PC-3 (cell line): ENCODE results near the gene MAP3K21. TPM values are rescaled to one million over a fixed set of nuclear protein-coding genes. Genes with fewer than 3 reads are reported as not detected.

Source experiments
- ATAC-seq: fragments of 200-7000 bp; cut with Tn5 transposase; 2 replicates; pipeline ENCODE4 v1.9.1; 2020; ENCODE audit warnings: mild to moderate bottlenecking, moderate library complexity
- BruUV-seq: library from RNA; stranded (reverse); fragments of 400-500 nt; replicated peaks from 2 replicates; lab custom pipeline; 2021; lab: Mats Ljungman, UMichigan
- CTCF ChIA-PET: fragments of 300-600 bp; sonication (Branson Sonifier 250); formaldehyde crosslinking; loops from one replicate; lab custom pipeline; 2022; ENCODE audit warnings: antibody characterized with exemption; lab: Charles Lee
- POLR2A ChIA-PET: fragments of 300-600 bp; sonication (Branson Sonifier 250); formaldehyde crosslinking; loops from one replicate; lab custom pipeline; 2022; ENCODE audit warnings: antibody characterized with exemption; ENCODE audit not compliant: unreplicated experiment; lab: Charles Lee
- DNase-seq: peaks from one replicate; pipeline ENCODE4 v3.0.0-alpha.2; 2015
- H2AFZ ChIP-seq: fragments of 300-600 bp; sonication (generic); 2 replicates; pipeline ENCODE4 v1.6.0; 2016; ENCODE audit warnings: antibody characterized with exemption, low read length
- H3F3A ChIP-seq: fragments of 300-600 bp; sonication (generic); one replicate; pipeline ENCODE4 v1.6.0; 2017; ENCODE audit warnings: antibody characterized with exemption, low read length, control low read depth, mild to moderate bottlenecking; ENCODE audit not compliant: unreplicated experiment
- H3K27ac ChIP-seq: fragments of 300-600 bp; sonication (generic); 2 replicates; pipeline ENCODE4 v1.5.1; 2016; ENCODE audit warnings: mild to moderate bottlenecking, low read length
- H3K27me3 ChIP-seq: fragments of 300-600 bp; sonication (generic); 2 replicates; pipeline ENCODE4 v1.6.1; 2016; ENCODE audit warnings: low read length, mixed read lengths
- H3K36me3 ChIP-seq: fragments of 300-600 bp; sonication (generic); 2 replicates; pipeline ENCODE4 v1.6.1; 2016; ENCODE audit warnings: low read depth, mixed run types, low read length, mixed read lengths
- H3K4me1 ChIP-seq: fragments of 300-600 bp; sonication (generic); 2 replicates; pipeline ENCODE4 v1.5.1; 2016; ENCODE audit warnings: low read length; ENCODE audit not compliant: insufficient read depth
- H3K4me2 ChIP-seq: fragments of 300-600 bp; sonication (generic); 2 replicates; pipeline ENCODE4 v1.6.0; 2016; ENCODE audit warnings: low read length
- H3K4me3 ChIP-seq: fragments of 300-600 bp; sonication (generic); 2 replicates; pipeline ENCODE4 v1.5.1; 2016; ENCODE audit warnings: mild to moderate bottlenecking, low read length, mixed read lengths
- H3K79me2 ChIP-seq: fragments of 300-600 bp; sonication (generic); 2 replicates; pipeline ENCODE4 v1.6.1; 2017; ENCODE audit warnings: low read length, mixed read lengths
- H3K9ac ChIP-seq: fragments of 300-600 bp; sonication (generic); 2 replicates; pipeline ENCODE4 v1.6.0; 2016; ENCODE audit warnings: mild to moderate bottlenecking, low read length
- H3K9me2 ChIP-seq: fragments of 300-600 bp; sonication (generic); replicated peaks from 2 replicates; pipeline ENCODE4 v1.6.1; 2016; ENCODE audit warnings: mixed run types, low read length, mixed read lengths
- H3K9me3 ChIP-seq: fragments of 300-600 bp; sonication (generic); 2 replicates; pipeline ENCODE4 v1.6.1; 2016; ENCODE audit warnings: low read length, mixed read lengths
- H4K20me1 ChIP-seq: fragments of 300-600 bp; sonication (generic); 2 replicates; pipeline ENCODE4 v1.6.1; 2016; ENCODE audit warnings: low read length, mixed read lengths
- EZH2 ChIP-seq: fragments of 300-600 bp; sonication (generic); IDR thresholded peaks from one replicate; pipeline ENCODE4 v1.6.1; 2017; ENCODE audit warnings: antibody characterized with exemption, mild to moderate bottlenecking, low read length; ENCODE audit not compliant: unreplicated experiment
- EZH2phosphoT487 ChIP-seq: fragments of 300-600 bp; sonication (generic); IDR thresholded peaks from 2 replicates; pipeline ENCODE4 v1.6.1; 2018; ENCODE audit warnings: mild to moderate bottlenecking, antibody characterized with exemption, low read length, borderline replicate concordance
- intact Hi-C: fragments of 100-400 bp; cut with micrococcal nuclease; formaldehyde crosslinking; loops from 2 replicates; pipeline ENCODE4 v1.9.0; 2023
- total RNA-seq: library from RNA; depleted of rRNA; stranded (reverse); fragments of >200 nt; gene quantifications from 2 replicates; pipeline ENCODE4 v1.2.3, GENCODE V29; 2014
- TF ChIP-seq, protein P1 (sequence below): fragments of 300-600 bp; sonication (generic); conservative IDR thresholded peaks from 2 replicates; pipeline ENCODE4 v1.5.1; 2017; ENCODE audit warnings: antibody characterized with exemption, low read depth, mild to moderate bottlenecking, low read length

MAP3K21 gene
- total RNA-seq, 1 experiment from 2014 or later: 13.7 TPM

GRCh38 chr1:233424779-233425178, 97.3 kb downstream of the MAP3K21 start:
- Histone ChIP-seq H3K36me3 (no peaks in the 10 kb centered on the region), H3K9me2 (no peaks in the 10 kb centered on the region), H4K20me1 (no peaks in the 10 kb centered on the region), H3K79me2 (no peaks in the 10 kb centered on the region), H3K4me3 (peak overlapping the region; percentile 37; the same call in 1 of the 2 replicates), H3K4me1 (no peaks in the 10 kb centered on the region), H3K27ac (no peak overlapping the region), H3K27me3 (no peaks in the 10 kb centered on the region), H3F3A (no peaks in the 10 kb centered on the region), H3K4me2 (peak overlapping the region; percentile 42), H3K9me3 (no peaks in the 10 kb centered on the region), H3K9ac (no peak overlapping the region), H2AFZ (0 out of 2 replicates have a peak overlapping the region, but pooled peaks have one; percentile 14)
- TF ChIP-seq EZH2: no peak
- TF ChIP-seq, protein P1, sequence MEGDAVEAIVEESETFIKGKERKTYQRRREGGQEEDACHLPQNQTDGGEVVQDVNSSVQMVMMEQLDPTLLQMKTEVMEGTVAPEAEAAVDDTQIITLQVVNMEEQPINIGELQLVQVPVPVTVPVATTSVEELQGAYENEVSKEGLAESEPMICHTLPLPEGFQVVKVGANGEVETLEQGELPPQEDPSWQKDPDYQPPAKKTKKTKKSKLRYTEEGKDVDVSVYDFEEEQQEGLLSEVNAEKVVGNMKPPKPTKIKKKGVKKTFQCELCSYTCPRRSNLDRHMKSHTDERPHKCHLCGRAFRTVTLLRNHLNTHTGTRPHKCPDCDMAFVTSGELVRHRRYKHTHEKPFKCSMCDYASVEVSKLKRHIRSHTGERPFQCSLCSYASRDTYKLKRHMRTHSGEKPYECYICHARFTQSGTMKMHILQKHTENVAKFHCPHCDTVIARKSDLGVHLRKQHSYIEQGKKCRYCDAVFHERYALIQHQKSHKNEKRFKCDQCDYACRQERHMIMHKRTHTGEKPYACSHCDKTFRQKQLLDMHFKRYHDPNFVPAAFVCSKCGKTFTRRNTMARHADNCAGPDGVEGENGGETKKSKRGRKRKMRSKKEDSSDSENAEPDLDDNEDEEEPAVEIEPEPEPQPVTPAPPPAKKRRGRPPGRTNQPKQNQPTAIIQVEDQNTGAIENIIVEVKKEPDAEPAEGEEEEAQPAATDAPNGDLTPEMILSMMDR: peak; percentile 62
- ATAC-seq (peak; percentile 79), DNase-seq (peak; percentile 44)
- ChIA-PET POLR2A (interaction anchor here (0.8 kb wide), 1 partner anchor 109 kb away, joined by 6 read pairs; no protein-coding TSS in a partner anchor), CTCF (interaction anchor here (0.6 kb wide), 1 partner anchor 32 kb away, joined by 9 read pairs; no protein-coding TSS in a partner anchor)
- intact Hi-C loops: loop anchor here (1.0 to 5.0 kb wide), 4 partner anchors 29 to 120 kb away; no protein-coding TSS in a partner anchor
- no TSS peak for BruUV-seq

DNA sequence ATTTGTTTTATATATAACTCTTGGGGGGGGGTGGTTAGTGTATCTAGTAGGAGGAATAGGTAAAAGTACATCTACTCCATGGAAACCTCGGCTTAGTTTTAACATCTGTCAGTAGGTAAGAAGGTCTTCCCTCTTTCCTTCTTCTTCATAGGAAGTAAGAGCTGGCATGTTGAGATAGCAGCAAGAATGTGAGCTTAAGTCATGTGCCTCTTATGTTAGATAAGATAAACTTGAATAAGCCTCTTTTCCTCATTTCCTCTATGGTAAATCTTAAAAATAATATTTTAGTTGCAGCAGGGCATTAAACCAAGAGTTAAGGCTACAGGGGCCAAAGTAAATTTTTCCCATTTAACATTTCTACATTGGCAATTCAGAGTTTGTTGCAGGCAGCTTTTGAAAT, 100.4 kb downstream of the MAP3K21 start:
- no TSS peak for BruUV-seq
- ATAC-seq: no peak
- H3K9me3 ChIP-seq: no peaks in the 10 kb centered on the region
- H3K79me2 ChIP-seq: no peaks in the 10 kb centered on the region
- no peak for DNase-seq
- H3K4me1 ChIP-seq: no peaks in the 10 kb centered on the region
- H3F3A ChIP-seq: no peaks in the 10 kb centered on the region
- TF ChIP-seq, protein P1: no peak
- TF ChIP-seq EZH2 (no peak), EZH2phosphoT487 (no peak)
- H2AFZ ChIP-seq: no peak overlapping the region
- H3K4me2 ChIP-seq: no peak overlapping the region
- POLR2A ChIA-PET: no interaction called here
- H3K27ac ChIP-seq: no peak overlapping the region
- intact Hi-C loops: no loop called here
- H3K36me3 ChIP-seq: no peaks in the 10 kb centered on the region
- H3K9ac ChIP-seq: no peak overlapping the region
- CTCF ChIA-PET: no interaction called here
- H3K9me2 ChIP-seq: no peaks in the 10 kb centered on the region
- H3K4me3 ChIP-seq: no peak overlapping the region
- no peaks in the 10 kb centered on the region for H4K20me1 ChIP-seq
- no peaks in the 10 kb centered on the region for H3K27me3 ChIP-seq

DNA sequence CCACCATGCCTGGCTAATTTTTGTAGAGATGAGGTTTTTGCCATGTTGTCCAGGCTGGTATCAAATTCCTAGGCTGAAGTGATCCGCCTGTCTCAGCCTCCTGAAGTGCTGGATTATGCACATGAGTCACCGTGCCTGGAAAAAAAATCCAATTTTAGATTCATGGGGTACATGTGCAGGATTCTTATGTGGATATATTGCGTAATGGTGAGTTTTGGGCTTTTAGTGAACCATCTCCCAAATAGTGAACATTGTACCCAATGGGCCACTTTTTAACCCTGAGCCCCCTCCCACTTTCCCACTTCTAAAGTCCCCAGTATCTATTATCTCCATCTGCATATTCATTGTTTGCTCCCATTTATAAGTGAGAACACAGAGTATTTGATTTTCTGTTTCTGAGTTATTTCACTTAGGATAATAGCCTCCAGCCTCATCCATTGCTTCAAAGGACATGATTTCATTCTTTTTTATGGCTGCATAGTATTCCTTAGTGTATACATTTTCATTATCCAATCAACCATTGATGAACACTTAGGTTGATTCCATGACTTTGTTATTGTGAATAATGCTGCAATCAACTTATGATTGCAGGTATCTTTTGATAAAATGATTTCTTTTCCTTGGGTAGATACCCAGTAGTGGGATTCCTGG, 104.4 kb downstream of the MAP3K21 start:
- no peaks in the 10 kb centered on the region for H3K27me3 ChIP-seq
- no peak for ATAC-seq
- no peaks in the 10 kb centered on the region for H4K20me1 ChIP-seq
- TF ChIP-seq EZH2phosphoT487: no peak
- no peak for TF ChIP-seq EZH2
- ChIA-PET CTCF (no interaction called here), POLR2A (no interaction called here)
- no peak overlapping the region for H3K9ac ChIP-seq
- H3K27ac ChIP-seq: no peak overlapping the region
- intact Hi-C loops: no loop called here
- no peaks in the 10 kb centered on the region for H3K36me3 ChIP-seq
- H3K4me2 ChIP-seq: no peak overlapping the region
- H3K4me3 ChIP-seq: no peak overlapping the region
- H3F3A ChIP-seq: no peaks in the 10 kb centered on the region
- H3K9me3 ChIP-seq: no peaks in the 10 kb centered on the region
- no peaks in the 10 kb centered on the region for H3K4me1 ChIP-seq
- H3K79me2 ChIP-seq: no peaks in the 10 kb centered on the region
- no peaks in the 10 kb centered on the region for H3K9me2 ChIP-seq
- no TSS peak for BruUV-seq
- H2AFZ ChIP-seq: no peak overlapping the region
- DNase-seq: no peak
